Iris pigment epithelial cell (primary cell): ENCODE measurements around the gene ACADM.
A peak's percentile ranks its signal among the peaks of the same experiment; 100 is the strongest.
"Not testable (repeated sequence)": the region's sequence is repeated elsewhere in the genome, so short reads cannot be mapped to it uniquely, and the experiment has no call there.

ENCODE experiments used
- DNase-seq: peaks from one replicate; pipeline ENCODE4 v3.0.0-alpha.2; 2011; ENCODE audit warnings: low read depth

ACADM gene

DNA sequence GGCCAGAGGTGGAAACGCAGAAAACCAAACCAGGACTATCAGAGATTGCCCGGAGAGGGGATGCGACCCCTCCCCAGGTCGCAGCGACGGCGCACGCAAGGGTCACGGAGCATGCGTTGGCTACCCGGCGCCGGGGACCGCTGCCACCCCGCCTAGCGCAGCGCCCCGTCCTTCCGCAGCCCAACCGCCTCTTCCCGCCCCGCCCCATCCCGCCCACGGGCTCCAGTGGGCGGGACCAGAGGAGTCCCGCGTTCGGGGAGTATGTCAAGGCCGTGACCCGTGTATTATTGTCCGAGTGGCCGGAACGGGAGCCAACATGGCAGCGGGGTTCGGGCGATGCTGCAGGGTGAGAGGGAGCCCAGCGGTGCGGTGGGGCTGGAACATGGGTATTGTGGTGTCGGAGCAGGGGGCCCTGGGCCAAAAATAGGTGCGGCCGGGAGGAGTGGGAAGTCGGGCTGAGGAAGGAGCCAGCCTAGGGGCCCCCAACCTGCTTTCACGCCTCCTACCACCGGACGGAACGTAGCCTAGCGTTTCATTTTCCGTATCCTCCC, at the start of gene ACADM:
ACADM (plus strand) TSS at position 238 of the 551 bp plus-strand sequence; CDS start at position 317, 79 bp downstream.
- DNase-seq, result peak; percentile 79

DNA sequence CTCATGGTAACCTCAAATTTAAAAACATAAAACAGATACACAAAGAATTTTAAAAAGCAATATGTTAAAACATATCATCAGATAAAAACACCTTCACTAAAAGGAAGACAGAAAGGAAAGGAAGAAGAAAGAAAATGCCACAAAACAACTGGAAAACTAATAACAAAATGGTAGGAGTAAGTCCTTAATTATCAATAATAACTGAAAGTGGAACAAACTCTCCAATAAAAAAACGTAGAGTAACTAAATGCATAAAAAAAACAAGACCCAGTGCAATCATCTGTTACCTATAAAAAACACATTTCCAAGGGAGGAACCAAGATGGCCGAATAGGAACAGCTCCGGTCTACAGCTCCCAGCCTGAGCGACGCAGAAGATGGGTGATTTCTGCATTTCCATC, 47.1 kb upstream of the ACADM start:
- DNase-seq, result no peak

DNA sequence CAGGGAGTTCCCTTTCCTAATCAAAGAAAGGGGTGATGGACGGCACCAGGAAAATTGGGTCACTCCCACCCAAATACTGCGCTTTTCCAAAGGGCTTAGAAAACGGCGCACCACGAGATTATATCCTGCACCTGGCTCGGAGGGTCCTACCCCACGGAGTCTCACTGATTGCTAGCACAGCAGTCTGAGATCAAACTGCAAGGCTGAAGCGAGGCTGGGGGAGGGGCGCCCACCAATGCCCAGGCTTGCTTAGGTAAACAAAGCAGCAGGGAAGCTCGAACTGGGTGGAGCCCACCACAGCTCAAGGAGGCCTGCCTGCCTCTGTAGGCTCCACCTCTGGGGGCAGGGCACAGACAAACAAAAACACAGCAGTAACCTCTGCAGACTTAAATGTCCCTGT, 46.5 kb upstream of the ACADM start:
- not testable (repeated sequence) for DNase-seq

DNA sequence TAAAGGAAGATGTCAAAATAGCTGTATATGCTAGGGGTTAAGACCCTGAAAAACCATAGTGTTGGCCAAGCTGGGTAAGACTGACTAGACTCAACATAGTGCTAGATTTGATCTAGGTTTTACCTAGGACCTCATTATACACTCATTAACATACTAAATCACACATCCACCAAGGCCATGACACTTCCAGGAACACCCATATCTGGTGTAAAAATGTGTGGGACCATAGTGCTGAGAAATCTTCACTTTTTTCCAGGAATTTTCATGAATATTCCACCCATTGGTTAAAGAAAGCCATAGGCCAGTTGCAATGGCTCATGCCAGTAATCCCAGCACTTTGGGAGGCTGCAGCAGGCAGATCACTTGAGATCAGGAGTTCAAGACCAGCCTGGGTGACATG, 34.0 kb upstream of the ACADM start:
- DNase-seq, result no peak

DNA sequence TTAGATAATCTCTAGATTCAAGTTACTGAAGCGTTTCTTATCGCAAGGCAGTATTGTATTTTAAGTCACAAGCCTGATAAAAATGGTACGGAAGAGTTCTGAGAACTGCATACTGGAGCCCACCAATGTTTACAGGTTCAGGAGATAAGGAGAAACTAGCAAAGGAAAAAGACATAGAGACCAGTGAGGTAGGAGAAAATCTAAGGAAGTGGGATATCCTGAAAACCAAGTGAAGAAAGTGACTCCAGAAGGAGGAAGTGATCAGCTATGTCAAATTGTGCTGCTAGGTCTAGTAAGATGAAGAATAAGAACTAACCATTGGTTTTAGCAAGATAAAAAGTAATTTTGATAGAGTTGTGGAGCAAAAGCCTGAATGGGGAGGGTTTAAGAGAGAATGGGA, 31.0 kb upstream of the ACADM start:
- DNase-seq, result no peak

DNA sequence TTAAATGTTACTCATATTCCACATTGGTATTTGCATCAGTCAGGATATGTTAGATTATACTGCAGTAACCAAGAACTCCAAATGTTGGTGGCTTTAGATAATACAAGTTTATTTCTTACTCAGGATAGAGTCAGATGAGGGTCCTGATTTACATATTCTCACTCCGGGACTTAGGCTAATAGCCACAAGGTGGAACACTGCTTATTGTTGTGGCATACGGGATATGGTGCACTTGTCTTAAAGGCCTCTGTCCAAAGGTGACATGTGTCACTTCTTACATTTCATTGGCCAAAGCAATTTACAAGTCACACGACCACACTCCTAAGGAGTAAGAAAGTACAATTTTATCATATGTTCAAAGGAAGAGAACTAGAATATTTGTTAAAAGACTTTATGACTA, 28.5 kb upstream of the ACADM start:
- no peak for DNase-seq

DNA sequence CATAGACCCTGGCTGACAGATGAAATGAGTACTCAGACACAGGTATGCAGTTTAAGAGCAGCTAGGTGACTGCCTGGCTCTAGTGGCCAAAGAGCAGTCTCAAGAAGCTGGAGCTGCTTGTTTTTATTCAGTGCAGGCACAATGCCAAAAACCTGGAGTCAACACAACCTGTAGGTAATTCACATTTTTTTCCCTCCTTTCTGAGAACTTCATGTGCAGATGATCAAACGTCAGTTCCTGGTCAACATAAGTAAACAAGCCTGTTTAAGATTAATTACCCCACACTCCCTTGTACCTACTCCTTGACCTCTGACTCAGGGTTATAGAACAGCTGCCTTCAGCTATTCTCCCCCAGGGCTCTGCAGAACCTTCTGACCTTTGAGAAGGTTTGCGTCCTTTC, 17.3 kb upstream of the ACADM start:
- peak; percentile 62 for DNase-seq

DNA sequence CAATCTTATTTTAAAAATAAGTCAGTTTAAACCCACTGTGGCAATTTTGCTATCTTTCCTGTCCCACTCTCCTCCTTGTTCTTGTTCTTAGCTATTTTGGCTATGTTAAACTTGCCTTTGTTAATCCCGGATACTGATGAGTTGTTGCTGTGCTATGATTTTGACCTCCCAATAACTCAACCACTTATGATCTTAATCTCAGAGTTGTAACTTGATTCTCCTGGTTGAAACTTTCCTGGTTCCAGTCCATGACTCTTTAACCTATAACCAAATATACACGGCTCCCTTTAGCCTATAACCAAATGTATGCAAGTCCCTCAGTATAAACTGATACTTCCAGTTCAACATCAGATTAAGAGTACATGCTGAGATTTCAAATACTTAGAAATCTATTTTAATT, 15.6 kb upstream of the ACADM start:
- DNase-seq, result peak; percentile 95

DNA sequence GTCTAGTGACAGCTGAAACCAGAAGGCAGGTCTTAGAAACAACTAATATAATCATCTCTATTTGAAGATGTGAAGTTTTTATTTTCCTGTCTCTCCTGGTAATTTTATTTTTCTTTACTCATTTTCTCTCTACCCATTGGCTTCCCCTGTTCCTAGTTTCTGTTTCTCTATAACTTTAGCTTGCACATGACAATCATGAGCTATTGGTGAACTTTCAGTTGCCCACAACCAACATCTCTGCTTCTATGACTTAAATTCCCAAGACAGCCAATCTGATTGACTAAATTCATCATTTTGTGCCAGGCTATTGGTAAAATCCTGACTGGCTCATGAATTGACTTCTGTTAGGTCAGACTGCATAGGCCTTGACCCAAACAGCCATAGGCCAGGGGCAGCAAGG, 13.7 kb upstream of the ACADM start:
- no peak for DNase-seq

DNA sequence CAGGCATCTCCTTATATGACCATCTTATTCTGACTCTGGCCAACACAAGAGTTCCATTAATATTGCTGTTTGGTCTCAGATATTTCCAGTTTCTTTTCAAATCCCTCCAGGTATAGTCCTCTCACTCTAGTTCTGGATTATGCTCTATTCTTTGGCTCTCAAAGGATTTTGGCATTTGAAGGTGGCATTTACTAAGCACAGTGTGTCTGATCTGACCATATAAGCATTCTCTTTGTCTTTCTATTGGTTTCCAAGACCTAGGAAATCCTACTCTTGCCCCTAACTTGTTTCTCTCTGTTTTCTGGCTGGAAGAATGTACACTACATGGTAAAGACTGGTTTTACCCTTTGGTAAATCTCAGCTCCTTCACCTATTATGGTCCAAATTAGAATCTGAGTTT, 12.7 kb upstream of the ACADM start:
- DNase-seq, result no peak

DNA sequence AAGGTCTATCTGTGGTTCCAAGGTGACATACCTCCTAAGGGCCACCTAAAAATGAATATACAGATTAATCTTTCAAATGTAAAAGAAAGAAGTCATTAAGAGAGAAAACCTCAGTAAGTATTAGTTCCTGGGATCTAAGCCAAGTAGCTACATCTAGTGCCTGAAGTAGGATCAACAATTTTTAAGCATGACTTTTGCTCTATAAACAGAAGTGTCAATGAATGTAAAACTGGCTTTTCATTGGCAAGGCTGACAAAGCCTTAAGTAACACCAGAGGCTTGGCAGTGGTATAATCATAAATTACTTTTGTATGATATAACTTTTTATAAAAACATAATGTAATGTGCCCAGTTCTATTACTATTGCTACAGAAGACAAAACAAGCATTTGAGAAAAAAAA, 12.2 kb upstream of the ACADM start:
- peak; percentile 68 for DNase-seq

DNA sequence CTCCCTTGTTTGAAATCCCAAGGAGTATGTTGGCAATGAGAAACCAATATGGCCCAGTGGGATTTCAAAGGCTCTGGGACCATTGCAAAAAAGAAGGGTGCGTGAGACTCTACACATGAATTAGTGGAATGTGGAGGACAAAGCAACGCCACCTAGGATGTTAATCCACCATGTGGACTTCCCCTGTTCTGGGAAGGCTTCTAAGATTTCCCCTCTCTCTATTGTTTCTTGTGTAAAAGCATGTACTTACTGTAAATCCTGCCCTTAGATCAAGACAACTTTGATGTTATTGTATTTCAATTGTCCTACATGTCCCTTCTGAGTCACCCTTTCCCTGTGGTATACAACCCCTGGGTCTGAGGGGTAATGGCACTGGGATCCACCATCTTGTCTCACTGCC, 4.7 kb upstream of the ACADM start:
- DNase-seq, result no peak

DNA sequence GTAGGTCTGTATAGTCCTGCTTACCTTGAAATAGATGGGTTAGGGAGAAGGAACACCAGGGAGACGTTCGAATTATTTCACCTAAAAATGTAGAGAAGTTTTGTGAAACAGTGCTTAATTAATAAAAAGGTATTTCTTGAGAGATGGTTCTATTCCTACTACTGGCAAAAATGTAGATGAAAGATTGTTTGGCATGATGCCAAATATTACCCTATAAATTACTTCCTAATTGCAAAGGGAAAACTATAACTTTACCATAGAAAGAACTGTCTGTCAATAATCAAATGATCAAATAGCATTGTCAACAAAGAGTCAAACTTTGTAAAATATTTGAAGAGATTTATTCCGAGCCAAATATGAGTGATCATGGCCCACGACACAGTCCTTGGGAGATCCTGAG, 4.2 kb upstream of the ACADM start:
- DNase-seq, result no peak

DNA sequence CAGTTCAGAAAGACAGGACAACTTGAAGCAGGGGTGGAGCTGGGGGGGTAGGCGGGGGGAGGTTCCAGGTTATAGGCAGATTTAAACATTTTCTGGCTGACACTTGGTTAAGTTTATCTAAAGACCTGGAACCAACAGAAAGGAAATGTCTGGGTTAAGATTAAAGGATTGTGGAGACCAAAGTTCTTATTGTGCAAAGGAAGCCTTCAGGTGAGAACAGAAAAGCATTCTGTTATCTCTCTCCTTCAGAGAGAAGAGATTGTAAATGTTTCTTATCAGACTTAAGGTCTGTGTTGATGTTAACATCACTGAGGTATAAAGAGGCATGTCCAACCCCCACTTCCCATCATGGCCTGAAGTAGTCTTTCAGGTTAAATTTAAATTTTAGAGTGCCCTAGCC, 3.7 kb upstream of the ACADM start:
- DNase-seq, result no peak

DNA sequence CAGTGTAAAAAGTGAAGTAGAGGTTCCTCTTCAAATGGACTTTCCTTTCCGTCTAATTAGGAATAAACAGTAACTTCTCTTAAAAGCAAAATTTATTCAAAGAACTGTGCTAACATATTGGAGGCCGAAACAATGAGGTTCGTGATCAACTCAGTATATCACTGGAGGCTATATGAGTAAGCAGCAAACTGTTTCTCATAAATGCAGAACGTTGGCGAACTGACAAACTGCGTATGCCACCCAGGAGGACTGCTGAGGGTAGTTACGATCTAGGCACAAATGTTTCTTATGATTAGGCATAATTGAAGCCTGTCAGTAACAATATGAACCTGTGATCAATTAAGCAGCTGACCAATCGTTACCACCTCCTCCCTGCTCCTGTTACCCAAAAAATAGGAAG, 2.3 kb upstream of the ACADM start:
- DNase-seq, result not testable (repeated sequence)

DNA sequence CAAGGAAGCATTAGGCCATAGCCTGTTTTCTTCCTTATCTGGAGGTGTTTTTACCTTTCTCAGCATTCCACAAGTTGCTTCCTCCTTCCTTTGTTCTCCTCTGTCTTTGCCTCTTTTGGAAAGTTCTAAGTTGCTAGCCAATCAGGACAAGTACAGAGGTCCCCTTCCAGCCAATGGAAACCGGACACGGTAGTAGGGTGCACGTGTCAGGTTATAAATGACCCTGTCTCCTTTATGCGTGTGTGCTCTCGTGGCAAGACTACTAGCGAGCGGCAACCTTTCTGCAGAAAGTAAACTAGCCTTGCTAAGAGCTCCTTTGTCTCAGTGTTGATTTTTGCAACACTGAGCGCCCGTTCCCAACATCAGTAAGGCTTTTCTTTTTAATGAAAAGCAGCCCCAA, 1.5 kb upstream of the ACADM start:
- DNase-seq, result no peak

DNA sequence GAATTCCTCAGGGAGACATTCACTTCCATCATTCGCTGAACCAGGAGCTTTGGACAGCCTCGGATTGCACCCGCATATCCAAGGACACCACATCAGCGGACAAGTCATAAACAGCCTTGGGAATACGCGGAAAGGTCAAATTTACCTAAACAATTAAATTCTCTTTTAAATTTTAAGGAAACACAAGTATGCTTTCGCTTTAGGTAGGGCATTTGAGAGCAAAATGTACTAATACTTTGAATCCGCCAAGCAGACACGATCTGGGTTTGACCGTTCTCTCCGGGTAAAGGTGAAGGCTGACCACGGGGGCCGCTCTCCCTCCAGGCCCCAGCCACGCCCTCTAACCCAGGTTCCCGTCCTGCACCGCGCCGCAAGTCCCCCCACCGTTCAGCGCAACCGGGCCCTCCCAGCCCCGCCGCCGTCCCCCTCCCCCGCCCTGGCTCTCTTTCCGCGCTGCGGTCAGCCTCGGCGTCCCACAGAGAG, 479 bp upstream of the ACADM start:
- DNase-seq, result peak; percentile 81

DNA sequence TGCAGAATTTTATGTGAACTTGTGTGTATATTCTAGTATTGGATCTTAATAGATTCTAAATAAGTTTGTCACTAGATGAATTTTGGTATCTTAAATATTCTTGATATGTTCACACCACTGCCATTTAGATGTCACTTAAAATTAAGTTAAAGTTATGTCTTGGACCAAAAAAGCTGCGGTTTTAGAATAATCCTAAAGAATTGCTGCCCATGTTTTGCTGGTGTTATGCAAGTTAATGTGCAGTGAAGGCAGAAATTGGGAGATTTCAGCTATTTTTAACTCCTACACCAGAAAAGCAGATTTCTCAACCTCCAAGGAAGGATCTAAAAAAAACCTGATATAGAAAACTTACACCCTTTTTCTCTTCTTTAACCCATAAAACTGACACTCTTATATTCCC, 757 bp downstream of the ACADM start:
- DNase-seq, result peak; percentile 45

DNA sequence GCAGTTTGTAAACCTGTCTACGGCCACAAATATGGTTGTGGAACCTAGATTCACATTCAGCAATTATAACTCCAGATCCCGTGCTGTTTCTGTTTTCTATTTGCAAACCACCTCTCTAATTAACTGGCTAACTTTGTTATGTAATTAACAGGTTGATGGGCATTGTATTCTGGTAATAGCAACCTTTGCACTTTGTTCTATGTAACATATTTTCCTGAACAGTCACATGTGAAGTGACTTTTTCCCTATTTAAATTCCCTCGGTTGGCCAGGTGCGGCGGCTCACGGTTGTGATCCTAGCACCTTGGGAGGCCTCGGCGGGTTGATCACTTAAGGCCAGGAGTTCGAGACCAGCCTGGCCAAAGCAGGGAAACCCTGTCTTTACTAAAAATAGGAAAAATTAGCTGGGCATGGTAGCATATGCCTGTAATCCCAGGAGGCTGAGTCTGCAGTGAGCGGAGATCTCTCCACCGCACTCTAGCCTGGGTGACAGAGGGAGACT, 1.4 kb downstream of the ACADM start:
- DNase-seq, result no peak

DNA sequence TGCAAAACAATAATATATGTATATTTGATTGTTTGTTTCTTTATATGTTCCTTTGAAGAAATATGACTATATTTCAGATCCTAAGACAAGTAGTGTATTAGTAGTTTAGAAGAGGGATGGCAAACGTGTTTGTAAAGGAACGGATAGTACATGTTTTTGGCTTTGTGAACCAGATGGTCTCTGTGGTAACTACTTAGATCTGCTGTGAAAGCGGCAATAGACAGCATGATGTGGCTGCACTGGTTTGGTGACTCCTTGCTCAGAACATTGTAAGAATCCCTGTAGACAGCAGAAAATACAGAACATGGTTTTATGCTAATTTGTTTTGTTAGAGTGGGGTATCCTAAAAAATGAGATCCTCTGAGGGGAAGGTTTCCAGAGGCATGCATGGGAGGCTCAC, 3.1 kb downstream of the ACADM start:
- DNase-seq, result no peak

DNA sequence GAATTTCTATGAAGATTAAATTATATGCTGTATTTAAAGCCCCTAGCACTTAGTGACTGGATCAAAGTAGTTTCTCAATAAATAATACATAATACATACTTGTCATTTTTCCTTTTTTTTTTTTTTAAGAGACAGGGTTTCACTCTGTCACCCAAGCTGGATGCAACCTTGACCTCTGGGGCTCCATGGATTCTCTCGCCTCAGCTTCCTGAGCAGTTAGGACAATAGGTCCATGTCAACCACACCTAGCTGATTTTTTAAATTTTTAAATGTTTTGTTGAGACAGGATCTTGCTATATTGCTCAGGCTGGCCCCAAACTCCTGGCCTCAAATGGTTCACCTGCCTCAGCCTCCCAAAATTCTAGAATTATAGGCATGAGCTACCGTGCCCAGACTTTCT, 5.9 kb downstream of the ACADM start:
- DNase-seq, result no peak

DNA sequence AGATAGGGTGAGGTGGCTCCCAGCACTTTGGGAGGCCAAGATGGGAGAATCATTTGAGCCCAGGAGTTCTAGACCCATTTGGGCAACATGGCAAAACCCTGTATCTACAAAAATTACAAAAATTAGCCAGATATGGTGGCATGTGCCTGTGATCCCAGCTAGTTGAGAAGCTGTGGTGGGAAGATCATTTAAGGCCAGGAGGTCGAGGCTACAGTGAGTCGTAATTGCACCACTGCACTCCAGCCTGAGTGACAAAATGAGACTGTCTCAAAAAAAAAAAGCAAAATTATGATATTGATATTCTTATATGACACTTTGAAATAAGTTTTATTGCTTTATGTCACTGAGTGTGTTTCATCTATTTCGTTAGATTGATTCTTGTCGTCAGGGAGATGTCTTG, 7.4 kb downstream of the ACADM start:
- DNase-seq, result no peak

DNA sequence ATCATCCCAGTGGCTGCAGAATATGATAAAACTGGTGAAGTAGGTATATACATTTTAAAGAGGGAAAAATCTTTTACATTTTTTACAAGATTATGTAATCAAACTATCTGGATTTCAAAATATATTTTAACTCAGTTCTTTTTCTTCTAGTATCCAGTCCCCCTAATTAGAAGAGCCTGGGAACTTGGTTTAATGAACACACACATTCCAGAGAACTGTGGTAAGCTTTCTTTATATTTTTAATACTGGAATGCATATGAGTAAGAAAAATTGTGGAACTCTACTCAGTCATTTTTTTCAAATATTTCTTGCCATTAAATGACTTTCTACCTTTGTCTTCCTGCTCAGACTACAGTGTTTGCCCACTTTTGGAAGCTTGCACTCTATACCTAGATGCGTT, 8.2 kb downstream of the ACADM start:
- DNase-seq, result no peak

DNA sequence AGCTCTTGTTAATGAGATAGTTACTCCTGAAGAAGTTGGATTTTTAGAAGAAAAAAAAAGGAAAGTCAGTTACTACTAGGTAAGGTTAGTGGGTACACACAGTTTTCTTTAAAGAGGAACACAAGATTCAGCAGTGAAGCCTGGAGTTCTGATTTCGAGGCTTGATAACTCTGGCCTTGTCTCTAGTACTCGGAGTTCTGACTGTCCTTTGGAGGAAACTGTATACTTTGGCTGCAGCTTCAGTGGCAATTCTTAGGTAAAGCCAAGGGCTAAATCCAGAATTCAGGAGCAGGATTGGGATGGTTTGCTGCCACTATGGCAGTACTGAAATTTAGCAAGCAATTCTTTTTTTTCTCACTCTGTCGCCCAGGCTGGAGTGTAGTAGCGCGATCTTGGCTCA, 9.2 kb downstream of the ACADM start:
- no peak for DNase-seq

DNA sequence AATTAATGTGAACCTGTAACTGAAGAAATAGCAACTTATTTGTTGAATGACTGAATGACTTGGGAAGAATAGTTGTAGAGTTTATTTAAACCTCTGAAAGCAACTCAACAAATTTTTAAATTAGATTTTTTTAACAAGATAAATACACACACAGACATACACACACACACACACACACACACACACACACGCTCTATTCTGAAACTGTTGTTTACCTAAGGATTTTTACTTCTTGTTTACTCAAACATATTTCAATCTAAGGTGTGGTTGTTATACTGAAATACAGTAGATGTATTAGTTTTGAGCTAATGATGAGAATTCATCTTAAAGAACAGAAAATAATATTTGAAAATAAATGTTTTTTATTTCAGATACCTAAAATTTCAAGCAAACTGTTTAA, 11.5 kb downstream of the ACADM start:
- DNase-seq, result no peak
